ENCODE results near the gene ACKR3. TPM values are rescaled to one million over a fixed set of nuclear protein-coding genes. Genes with fewer than 3 reads are reported as not detected.

Gene ACKR3
- total RNA-seq, 6 experiments from 2014 or later, result 0.66 to 57.0 (median 4.7) TPM

DNA sequence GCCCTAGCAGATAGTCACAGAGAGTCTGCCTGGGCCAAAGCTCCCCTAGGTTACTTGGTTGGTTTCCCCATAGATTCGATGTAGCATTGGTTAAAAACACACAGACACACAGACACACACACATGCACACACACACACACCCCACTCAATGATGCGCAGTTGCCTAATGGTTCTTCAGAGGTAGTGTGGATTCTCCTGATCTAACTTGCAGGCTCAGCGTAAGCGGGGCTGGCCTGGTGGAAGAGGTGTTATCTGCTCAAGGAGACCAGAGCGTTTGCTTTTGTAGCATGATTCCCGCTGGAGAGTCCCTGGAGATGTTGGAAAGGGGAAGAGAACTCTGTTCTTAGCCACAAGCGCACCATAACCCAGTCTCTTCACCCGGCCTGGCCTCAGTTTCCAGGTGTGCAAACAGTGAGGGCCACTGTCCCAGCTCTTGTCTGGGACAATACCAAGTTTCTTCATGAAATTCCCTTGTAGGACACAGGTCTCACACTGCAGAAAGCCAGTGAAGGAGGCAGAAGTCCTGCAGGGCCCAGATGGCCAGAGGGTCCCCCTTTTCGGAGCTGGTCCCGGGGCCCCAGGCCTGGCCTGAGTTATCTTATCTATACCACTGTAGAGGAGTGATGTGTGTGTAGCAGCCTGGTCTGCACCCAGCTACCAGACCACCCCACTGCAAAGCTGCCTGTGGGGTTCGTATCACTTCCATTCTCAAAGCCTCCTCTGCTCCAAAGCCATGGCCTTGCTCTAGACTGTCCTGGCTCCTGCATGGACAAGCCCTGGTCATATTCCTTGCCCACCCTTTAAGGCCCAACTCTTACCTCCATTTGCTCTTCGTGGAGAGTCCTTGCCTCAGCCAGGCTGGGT lies 3.7 kb downstream of the ACKR3 start:
- Histone ChIP-seq H3K36me3 (no peaks in the 10 kb centered on the region), H3K9me3 (no peaks in the 10 kb centered on the region), H3K4me1 (peaks cover 0 to 18% (median 5%) of the 10 kb centered on the region in 4 donors), H3K27me3 (no peaks in the 10 kb centered on the region), H3K4me3 (no peak overlapping the region), H3K27ac (no peak overlapping the region)
- no peak for ATAC-seq
- WGBS (ENCODE audit: insufficient coverage, low coverage, low lambda C conversion rate, missing lambda C conversion rate), result 90% methylated on average over 3 of the region's 12 CpGs
- intact Hi-C loops (cut with DNase I), result no loop called here
- TF ChIP-seq, protein P1, sequence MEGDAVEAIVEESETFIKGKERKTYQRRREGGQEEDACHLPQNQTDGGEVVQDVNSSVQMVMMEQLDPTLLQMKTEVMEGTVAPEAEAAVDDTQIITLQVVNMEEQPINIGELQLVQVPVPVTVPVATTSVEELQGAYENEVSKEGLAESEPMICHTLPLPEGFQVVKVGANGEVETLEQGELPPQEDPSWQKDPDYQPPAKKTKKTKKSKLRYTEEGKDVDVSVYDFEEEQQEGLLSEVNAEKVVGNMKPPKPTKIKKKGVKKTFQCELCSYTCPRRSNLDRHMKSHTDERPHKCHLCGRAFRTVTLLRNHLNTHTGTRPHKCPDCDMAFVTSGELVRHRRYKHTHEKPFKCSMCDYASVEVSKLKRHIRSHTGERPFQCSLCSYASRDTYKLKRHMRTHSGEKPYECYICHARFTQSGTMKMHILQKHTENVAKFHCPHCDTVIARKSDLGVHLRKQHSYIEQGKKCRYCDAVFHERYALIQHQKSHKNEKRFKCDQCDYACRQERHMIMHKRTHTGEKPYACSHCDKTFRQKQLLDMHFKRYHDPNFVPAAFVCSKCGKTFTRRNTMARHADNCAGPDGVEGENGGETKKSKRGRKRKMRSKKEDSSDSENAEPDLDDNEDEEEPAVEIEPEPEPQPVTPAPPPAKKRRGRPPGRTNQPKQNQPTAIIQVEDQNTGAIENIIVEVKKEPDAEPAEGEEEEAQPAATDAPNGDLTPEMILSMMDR (IDR thresholded peaks at IDR 0.05), result no peak
- TF ChIP-seq POLR2A (IDR thresholded peaks at IDR 0.05), result no peak
- no peak for DNase-seq

DNA sequence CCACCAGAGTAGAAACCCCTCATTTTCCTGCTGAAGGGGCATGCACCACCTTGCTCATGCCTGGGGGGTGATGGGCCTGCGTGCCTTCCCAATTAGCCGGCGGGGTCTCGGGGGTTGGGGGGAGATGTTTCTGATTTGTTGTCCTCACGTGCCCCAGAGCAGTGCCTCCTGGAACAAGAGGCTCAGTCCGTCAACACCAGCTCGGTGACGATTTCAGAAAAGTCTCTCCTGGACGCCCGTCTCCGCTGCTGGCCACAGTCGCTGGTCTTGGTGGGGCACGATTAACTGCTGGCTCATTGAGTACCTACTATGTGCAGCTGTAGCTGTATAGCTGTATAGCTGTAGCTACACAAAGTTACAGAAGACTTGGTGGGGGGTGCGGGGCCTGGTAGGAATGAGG lies 4.4 kb downstream of the ACKR3 start:
- 86% methylated on average over 5 of the region's 14 CpGs for WGBS (ENCODE audit: insufficient coverage, low coverage, low lambda C conversion rate, missing lambda C conversion rate)
- no peaks in the 10 kb centered on the region for H3K27me3 ChIP-seq
- no peak overlapping the region for H3K27ac ChIP-seq
- no peaks in the 10 kb centered on the region for H3K36me3 ChIP-seq
- no peak for DNase-seq
- no peak overlapping the region for H3K4me3 ChIP-seq
- TF ChIP-seq, protein P1 (IDR thresholded peaks at IDR 0.05), result no peak
- no peak for TF ChIP-seq POLR2A (IDR thresholded peaks at IDR 0.05)
- H3K9me3 ChIP-seq, result no peaks in the 10 kb centered on the region
- peaks cover 0 to 11% (median 3%) of the 10 kb centered on the region in 4 donors for H3K4me1 ChIP-seq
- intact Hi-C loops (cut with DNase I), result no loop called here
- ATAC-seq, result no peak

DNA sequence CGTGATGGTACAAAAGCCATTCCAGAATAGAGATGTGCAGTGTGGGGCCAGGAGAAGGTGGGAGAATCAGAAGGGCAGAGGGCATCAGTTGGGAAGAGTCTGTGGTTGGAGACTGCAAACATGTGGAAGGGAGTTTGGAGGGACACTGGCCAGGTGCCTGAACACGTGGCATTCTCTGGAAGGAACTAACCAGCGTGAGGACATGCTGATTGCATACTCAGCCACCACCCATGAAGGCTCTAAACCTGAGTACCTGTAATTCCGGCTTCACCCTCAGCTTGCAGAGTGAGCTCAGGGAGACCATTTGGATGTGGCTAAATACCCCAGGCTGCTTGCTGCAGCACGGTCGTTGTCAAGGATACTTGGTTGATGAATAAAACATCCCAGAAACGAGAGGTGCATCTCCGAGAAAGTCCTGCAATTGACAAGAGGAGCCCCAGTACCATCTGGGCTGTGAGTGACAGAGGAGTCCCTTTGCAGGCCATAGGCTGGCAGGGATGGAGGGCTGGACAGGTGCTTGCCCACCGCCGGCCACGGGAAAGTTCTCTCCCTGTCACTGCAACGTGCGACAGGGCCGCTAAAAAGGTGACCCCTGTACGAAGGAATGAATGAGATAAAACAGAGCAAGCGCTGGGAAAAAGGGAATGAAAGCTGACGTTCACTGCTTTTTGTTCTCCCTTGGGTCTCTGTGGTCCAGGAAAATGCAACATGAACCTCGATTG lies 5.0 kb downstream of the ACKR3 start:
- Histone ChIP-seq H3K27me3 (no peaks in the 10 kb centered on the region), H3K4me3 (no peak overlapping the region), H3K9me3 (no peaks in the 10 kb centered on the region), H3K36me3 (no peaks in the 10 kb centered on the region), H3K4me1 (peaks cover 0 to 5% (median under 1%) of the 10 kb centered on the region in 4 donors), H3K27ac (no peak overlapping the region)
- TF ChIP-seq, protein P1 (IDR thresholded peaks at IDR 0.05), result no peak
- peak; percentile 35 for TF ChIP-seq POLR2A (IDR thresholded peaks at IDR 0.05)
- intact Hi-C loops (cut with DNase I), result no loop called here
- no peak for ATAC-seq
- 85% methylated on average over 9 of the region's 18 CpGs for WGBS (ENCODE audit: insufficient coverage, low coverage, low lambda C conversion rate, missing lambda C conversion rate)
- no peak for DNase-seq

DNA sequence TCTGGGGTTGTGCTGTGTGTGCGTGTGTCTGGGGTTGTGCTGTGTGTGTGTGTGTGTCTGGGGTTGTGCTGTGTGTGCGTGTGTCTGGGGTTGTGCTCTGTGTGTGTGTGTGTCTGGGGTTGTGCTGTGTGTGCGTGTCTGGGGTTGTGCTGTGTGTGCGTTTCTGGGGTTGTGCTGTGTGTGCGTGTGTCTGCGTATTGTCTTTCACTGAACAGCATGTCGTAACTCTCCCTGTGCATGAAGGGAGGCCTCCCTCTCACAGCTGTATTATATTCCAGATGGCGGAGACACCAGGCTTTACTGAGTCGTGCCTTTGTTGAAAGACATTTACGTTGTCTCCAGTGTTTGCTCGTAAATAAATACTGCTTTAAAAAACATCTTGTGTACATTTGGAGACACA lies 5.9 kb downstream of the ACKR3 start:
- peak; percentile 5 for TF ChIP-seq POLR2A (IDR thresholded peaks at IDR 0.05)
- TF ChIP-seq, protein P1 (IDR thresholded peaks at IDR 0.05), result no peak
- 90% methylated on average over 6 of the region's 11 CpGs for WGBS (ENCODE audit: insufficient coverage, low coverage, low lambda C conversion rate, missing lambda C conversion rate)
- intact Hi-C loops (cut with DNase I), result no loop called here
- no peak overlapping the region for H3K27ac ChIP-seq
- H3K9me3 ChIP-seq, result no peaks in the 10 kb centered on the region
- no peaks in the 10 kb centered on the region for H3K27me3 ChIP-seq
- no peaks in the 10 kb centered on the region for H3K4me1 ChIP-seq
- no peak overlapping the region for H3K4me3 ChIP-seq
- no peak for ATAC-seq
- no peak for DNase-seq
- no peaks in the 10 kb centered on the region for H3K36me3 ChIP-seq
